ENCODE data around the gene PHACTR1. TPM values are rescaled to one million over a fixed set of nuclear protein-coding genes. Genes with fewer than 3 reads are reported as not detected.

Gene PHACTR1
- total RNA-seq, 2 donors from 2014 or later: 2.8 to 6.3 TPM

- no peaks in the 10 kb centered on the region for H3K36me3 Mint-ChIP-seq (ENCODE audit: low read depth)
- Histone ChIP-seq H3K27ac (ENCODE audit: low read depth, low read length) (no peak overlapping the region), H3K9me3 (ENCODE audit: control insufficient read depth, low read length) (no peaks in the 10 kb centered on the region), H3K27me3 (ENCODE audit: control insufficient read depth, insufficient read depth, low read length, poor library complexity, severe bottlenecking) (no peaks in the 10 kb centered on the region), H3K4me3 (ENCODE audit: low read length) (no peak overlapping the region), H3K36me3 (ENCODE audit: control insufficient read depth, insufficient read depth, low read length) (no peaks in the 10 kb centered on the region), H3K9ac (ENCODE audit: extremely low read depth, low read length, poor library complexity, severe bottlenecking) (no peak overlapping the region), H3K4me1 (ENCODE audit: control insufficient read depth, insufficient read depth, low read length) (peaks cover 5% of the 10 kb centered on the region)
- no peak for DNase-seq
- no peak overlapping the region for H3K27ac Mint-ChIP-seq
- no peak overlapping the region for H3K4me3 Mint-ChIP-seq
- no peaks in the 10 kb centered on the region for H3K9me3 Mint-ChIP-seq
- no peak for TF ChIP-seq CTCF (conservative IDR thresholded peaks at IDR 0.05)
- H3K27me3 Mint-ChIP-seq (ENCODE audit: insufficient read depth): peaks cover 5% of the 10 kb centered on the region
- peaks cover 7% of the 10 kb centered on the region for H3K4me1 Mint-ChIP-seq
- WGBS, 2 experiments (ENCODE audit: insufficient coverage in 1 of 2, insufficient read length in 1 of 2): 94 to 100% methylated on average over 2 to 7 of the region's 7 CpGs
Observed at GRCh38 chr6:12967686-12968085, 251.1 kb downstream of the PHACTR1 start.

- H3K4me1 ChIP-seq (ENCODE audit: control insufficient read depth, insufficient read depth, low read length): peaks cover 5% of the 10 kb centered on the region
- no peak for TF ChIP-seq CTCF (conservative IDR thresholded peaks at IDR 0.05)
- H3K9me3 Mint-ChIP-seq: no peaks in the 10 kb centered on the region
Observed at GRCh38 chr6:12968290-12968689, 251.7 kb downstream of the PHACTR1 start.

GRCh38 chr6:12968839-12969558 is 252.4 kb downstream of the PHACTR1 start:
- Histone ChIP-seq H3K9me3 (ENCODE audit: control insufficient read depth, low read length) (no peaks in the 10 kb centered on the region), H3K27me3 (ENCODE audit: control insufficient read depth, insufficient read depth, low read length, poor library complexity, severe bottlenecking) (no peaks in the 10 kb centered on the region), H3K4me1 (ENCODE audit: control insufficient read depth, insufficient read depth, low read length) (peaks cover 5% of the 10 kb centered on the region), H3K36me3 (ENCODE audit: control insufficient read depth, insufficient read depth, low read length) (no peaks in the 10 kb centered on the region), H3K4me3 (ENCODE audit: low read length) (no peak overlapping the region), H3K9ac (ENCODE audit: extremely low read depth, low read length, poor library complexity, severe bottlenecking) (no peak overlapping the region), H3K27ac (ENCODE audit: low read depth, low read length) (no peak overlapping the region)
- Mint-ChIP-seq H3K4me3 (no peak overlapping the region), H3K27ac (no peak overlapping the region), H3K27me3 (ENCODE audit: insufficient read depth) (peaks cover 5% of the 10 kb centered on the region), H3K4me1 (no peaks in the 10 kb centered on the region), H3K36me3 (ENCODE audit: low read depth) (no peaks in the 10 kb centered on the region), H3K9me3 (no peaks in the 10 kb centered on the region)
- TF ChIP-seq CTCF (conservative IDR thresholded peaks at IDR 0.05): no peak
- no peak for DNase-seq
- WGBS, 2 experiments (ENCODE audit: insufficient coverage in 1 of 2, insufficient read length in 1 of 2): 90 to 94% methylated on average over 2 to 5 of the region's 5 CpGs

More at GRCh38 chr6:12968290-12968689, 251.7 kb downstream of the PHACTR1 start:
- H3K4me3 Mint-ChIP-seq: no peak overlapping the region
- H3K4me3 ChIP-seq (ENCODE audit: low read length): no peak overlapping the region
- H3K36me3 ChIP-seq (ENCODE audit: control insufficient read depth, insufficient read depth, low read length): no peaks in the 10 kb centered on the region
- H3K27me3 Mint-ChIP-seq (ENCODE audit: insufficient read depth): peaks cover 5% of the 10 kb centered on the region
- H3K9ac ChIP-seq (ENCODE audit: extremely low read depth, low read length, poor library complexity, severe bottlenecking): no peak overlapping the region
- 92 to 94% methylated on average over 4 of the region's 4 CpGs for WGBS, 2 experiments (ENCODE audit: insufficient coverage in 1 of 2, insufficient read length in 1 of 2)
- peaks cover 4% of the 10 kb centered on the region for H3K4me1 Mint-ChIP-seq
- H3K9me3 ChIP-seq (ENCODE audit: control insufficient read depth, low read length): no peaks in the 10 kb centered on the region
- DNase-seq: no peak
- no peaks in the 10 kb centered on the region for H3K36me3 Mint-ChIP-seq (ENCODE audit: low read depth)
- no peaks in the 10 kb centered on the region for H3K27me3 ChIP-seq (ENCODE audit: control insufficient read depth, insufficient read depth, low read length, poor library complexity, severe bottlenecking)
- no peak overlapping the region for H3K27ac ChIP-seq (ENCODE audit: low read depth, low read length)
- H3K27ac Mint-ChIP-seq: no peak overlapping the region
